ENCODE data around the gene AATF. TPM values are rescaled to one million over a fixed set of nuclear protein-coding genes. Genes with fewer than 3 reads are reported as not detected.

Gene AATF
- total RNA-seq, 1 experiment from 2014 or later = 65.6 TPM

DNA sequence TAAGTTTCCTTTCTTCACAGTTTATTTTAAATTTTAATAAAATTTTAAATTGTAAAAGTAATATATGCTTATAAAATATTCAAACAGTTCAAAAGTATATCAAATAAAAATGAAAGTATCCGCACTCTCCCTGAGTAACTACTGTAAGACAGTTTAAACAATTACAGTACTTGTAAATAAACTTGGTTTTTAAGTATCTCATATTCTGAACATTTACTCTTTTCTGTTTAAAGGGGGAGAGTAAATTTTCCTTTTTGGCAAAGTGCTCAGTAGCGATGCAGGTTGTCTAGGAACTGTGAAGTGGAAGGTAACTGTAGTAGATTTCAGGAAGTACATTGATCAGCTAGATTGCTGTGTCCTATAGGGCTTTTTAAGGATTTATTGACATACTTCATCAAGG lies 28.8 kb downstream of the AATF start:
- DNase-seq (ENCODE audit: low spot score) = no peak

DNA sequence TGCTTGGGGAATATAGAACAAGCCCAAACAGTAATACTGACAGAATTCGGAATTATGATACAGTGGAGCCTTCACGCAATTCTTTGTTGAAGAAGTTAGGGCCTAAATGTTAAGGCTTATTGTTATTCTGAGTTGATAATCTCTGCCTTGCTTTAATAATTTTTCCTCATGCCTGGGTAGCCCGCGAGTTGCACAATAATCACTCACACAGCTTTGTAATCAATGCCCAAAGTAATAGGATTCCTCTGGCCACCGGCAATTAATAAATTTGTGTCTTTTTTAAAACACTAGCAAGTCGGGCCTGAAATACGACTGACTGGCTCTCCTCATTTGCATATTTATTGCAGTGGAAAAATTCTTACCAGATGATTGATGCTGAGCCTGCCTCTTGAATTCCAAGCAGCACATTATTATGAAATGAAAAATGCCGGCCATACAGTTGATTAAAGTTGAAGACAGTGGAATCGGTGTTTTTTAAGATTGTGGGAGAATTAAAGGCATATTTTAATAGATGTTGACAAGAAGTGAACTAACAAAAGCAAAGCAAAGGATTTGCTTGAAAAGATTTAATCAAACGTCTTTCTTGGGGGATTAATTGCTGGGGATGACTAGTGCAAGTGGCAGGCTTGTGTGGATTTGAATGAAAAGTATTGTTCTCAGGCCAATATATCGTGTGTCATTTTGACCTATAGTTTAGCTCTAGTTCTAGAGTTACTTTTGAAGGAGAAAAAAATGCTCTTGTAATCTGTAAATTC lies 30.2 kb downstream of the AATF start:
- peak; percentile 43 for DNase-seq (ENCODE audit: low spot score)

DNA sequence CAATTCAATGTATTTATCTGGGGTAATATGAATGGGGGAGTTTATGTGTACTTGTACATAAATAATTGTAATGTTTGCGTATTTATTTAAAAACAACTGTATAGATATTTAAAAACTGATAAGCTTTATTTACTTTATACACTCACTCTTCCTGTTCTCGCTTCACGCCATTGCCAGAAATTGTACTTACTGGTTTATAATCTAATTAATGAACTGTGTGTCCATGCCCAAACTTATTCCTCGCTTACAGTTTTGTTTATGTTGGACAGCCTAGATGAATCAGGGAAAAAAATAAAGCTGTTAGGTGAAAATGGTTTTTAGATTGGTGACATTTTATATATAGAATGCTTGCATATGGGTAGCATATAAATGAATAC lies 30.8 kb downstream of the AATF start:
- no peak for DNase-seq (ENCODE audit: low spot score)

DNA sequence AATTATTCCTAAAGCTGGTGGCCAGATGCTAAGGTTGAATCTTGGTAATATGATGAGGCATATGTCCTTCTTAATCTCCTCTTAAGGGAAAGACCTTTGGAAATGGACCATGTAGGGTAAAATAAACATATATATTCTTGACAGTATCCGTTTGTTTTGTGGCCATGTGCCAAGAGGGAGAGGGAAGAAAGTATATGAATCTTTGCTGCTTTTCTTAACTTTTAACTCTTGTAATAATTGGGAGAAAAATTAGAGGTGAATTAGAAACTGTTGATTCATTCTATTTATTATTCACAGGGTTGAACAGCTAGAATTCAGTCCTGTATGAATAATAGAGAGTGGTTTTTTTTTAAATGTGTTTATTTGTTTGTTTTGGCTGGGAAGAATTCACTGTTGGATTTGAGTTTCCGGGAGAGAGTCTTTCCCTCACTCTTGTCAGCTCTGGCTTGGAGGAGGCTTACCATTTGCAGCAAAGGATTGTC lies 31.6 kb downstream of the AATF start:
- peak; percentile 39 for DNase-seq (ENCODE audit: low spot score)

DNA sequence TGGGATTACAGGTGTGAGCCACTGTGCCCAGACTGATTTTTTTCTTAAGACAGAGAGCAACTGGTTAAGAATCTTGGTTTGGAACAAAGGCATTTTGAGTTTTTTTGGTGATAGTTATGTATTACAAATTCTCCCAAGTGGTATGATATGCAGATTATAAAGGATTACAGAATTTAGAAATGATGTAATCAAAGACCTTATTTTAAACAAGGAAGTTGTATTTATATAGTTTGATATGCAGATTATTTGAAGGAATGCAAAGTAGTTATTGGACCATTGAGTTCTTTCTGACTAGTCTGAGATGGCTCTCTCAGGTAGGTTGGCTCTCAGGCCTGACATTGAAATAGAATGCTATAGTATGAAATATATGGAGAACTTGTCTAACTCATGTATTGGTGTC lies 34.9 kb downstream of the AATF start:
- no peak for DNase-seq (ENCODE audit: low spot score)

DNA sequence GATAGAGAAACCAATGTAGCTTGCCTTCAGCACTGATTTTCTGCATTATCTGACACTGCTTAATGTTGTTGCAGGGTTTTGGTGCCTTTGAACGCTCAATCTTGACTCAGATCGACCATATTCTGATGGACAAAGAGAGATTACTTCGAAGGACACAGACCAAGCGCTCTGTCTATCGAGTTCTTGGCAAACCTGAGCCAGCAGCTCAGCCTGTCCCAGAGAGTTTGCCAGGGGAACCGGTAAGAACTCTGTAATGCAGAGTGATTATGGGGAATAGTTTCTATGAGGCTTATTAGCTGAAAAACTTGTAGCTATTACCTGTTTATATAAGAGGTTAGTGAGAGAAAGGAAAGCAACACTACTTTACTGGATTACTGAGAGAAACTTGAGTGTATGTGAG lies 40.4 kb downstream of the AATF start:
- no peak for DNase-seq (ENCODE audit: low spot score)

DNA sequence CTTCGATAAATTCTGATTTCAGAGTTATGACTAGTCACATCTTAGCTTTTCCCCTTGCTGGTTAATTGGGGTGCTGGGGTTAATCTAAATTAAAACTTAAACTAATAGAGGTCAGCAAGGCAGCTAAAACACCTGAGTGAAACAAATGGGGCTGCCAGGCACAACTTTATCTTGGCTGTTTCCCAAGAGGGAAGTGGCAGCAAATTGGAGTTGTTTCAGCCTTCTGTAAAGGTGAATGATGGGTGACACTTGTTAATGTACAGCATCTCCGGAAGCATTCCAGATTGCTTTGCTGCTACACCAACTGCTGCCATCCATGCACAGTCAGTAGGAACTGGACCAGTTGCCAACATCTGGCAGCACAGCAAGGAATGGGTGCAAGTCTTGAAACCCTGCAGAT lies 43.9 kb downstream of the AATF start:
- no peak for DNase-seq (ENCODE audit: low spot score)

DNA sequence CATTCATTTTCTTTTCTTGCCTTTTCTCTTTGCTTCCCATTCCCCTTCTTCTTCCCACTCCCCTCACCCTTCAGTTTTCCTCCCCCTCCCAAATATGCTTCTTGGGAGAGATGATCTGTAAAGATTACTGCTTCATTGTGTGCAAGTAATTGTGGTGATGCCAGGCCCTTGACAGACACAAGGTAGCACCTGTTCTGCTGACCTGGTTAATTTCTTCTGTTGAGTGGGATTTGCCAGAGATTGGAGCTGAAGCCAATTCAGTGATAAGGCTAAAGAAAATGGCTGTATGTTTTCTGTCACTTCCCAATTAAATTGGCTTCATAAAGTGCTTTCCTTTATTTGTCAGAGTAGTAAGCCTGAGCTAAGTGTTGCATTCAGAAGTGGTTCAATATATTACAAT lies 44.5 kb downstream of the AATF start:
- DNase-seq (ENCODE audit: low spot score) = no peak

DNA sequence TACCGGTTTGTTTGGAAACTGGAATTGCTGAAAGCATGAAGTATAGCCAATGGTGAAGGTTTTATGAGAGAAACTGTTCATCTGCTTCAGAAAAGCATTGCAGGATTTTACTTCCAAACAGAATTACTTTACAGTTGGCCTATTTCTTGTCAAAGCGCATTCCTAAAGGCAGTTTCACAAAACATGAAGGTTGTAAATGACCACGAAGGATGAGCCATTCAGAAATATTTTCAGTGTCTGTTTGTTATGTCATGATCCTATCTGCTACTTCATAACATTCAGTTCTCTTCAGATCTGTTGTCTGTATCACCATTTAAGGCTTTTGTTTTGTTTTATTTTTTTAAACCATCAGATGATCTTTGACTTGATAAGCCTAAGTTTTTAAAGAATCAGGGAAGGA lies 45.7 kb downstream of the AATF start:
- no peak for DNase-seq (ENCODE audit: low spot score)

DNA sequence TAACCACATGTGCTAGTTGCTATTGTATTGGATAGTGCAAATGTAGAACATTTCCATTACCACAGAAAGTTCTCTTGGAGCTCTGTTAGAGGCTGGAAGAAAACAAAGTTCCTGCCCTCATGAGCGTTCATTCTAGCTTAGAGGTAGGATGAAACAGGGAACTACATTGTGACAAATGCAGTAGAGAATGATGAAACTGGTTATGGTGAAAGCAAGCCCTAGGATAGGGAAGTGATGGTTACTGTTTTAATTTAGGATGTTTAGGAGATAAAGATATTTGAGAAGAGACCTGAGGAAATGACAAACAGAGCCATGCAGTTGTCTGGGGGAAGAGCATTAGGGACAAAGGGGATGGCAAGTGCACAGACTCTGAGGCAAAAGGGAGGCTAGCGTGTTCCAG lies 50.7 kb downstream of the AATF start:
- DNase-seq (ENCODE audit: low spot score) = no peak

DNA sequence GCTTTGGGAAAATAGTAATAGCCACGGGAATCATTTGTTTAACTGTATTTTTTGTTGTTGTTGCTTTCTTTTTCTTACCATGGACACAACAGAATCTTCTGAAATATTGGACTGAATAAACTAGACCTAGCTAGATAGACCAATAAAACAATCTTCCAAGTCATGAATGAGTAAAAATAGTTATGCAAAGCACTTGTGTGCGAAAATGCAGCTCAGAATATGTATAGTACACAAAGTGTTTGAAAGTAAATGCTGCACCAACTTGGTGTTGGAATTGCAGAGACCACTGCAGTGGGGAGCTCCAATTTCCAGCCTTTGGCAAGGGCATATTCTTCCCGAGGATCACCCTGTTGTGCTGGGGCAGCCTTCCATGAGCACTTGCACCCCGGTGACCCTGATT lies 68.0 kb downstream of the AATF start:
- DNase-seq (ENCODE audit: low spot score) = no peak

DNA sequence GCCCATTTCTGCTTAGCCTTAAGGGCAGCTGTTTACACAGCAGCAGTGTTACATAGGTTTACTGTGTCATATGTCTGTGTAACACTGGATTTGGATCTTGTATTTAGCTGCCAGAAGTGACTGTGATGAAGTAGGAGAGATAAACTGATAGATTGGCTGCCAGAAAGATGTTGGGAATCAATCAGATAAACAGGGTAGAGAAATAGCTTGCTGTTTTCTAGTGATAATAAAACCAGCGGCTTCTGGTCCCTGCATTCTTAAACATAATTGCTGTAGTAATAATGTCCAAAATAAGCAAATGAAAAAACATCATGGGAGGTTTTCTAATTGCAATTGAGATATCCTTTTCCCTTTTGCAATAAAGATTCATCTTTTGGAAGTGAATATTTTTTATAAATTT lies 68.7 kb downstream of the AATF start:
- no peak for DNase-seq (ENCODE audit: low spot score)

DNA sequence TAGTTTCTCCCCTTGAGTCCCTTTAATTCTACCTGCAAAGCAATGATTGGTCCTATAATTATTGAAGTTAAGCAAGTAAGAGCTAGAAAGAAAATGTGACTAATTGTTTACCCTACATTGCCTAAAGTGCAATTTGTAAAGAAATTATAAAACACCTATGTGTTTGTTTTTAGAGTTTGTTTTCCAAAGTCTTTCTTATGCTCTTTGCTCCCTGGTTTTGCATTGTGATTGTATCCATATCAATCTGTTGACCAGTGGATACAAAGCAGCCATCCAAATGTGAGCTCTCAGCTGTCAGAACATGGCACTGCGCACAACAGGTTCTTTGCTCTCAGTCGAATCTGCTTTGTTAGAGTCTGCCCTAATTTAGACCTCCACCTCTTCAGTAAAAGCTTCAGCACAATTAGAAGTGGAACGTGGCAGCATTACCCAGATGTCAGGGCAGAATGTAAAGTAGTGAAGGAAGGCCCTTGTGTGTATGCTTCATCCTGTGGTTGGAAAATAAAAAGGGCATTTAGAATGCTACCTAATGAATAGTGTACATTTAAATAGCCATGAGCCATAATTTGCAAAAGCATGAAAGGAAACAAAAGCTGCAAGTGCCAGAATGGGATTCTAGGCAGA lies 70.5 kb downstream of the AATF start:
- DNase-seq (ENCODE audit: low spot score) = no peak

DNA sequence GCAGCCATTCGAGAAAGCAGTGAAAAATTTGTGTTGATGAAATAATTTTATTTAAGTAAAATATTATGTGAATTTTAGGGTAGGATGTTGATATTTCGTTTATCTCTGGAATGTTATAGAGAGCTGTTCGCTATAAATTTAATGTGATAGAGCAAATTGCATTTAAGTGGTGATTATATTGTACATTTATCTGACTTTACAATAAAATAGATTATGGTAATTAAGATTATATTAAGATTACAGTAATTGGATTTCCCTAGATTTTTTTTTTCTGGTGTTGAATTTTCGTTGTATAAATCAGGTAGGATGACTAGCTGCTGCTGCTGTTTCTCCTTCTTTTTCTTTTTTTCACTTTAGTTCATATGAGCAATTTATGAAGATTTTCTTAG lies 71.0 kb downstream of the AATF start:
- DNase-seq (ENCODE audit: low spot score) = no peak

DNA sequence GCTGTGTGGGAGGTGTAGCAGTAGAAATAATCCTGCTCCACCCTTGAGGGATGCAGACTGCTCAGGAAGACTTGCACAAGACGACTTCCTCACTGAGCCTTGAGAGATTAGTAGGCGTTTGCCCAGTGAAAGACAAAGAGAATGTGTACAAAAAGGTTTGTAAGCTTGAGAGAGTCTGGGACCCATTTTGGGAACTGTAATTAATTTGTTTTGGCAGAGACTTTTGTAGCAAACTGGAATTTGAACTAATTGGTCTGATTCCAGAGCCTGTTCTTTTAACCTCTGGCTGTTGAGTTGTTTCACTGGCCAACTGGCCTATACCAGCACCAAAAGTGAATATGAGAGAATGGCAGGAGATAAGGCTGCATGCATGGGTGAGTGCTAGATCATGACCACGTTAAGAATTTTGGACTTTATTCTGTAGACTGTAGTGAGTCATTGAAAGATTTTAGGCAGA lies 75.5 kb downstream of the AATF start:
- DNase-seq (ENCODE audit: low spot score) = peak; percentile 43

DNA sequence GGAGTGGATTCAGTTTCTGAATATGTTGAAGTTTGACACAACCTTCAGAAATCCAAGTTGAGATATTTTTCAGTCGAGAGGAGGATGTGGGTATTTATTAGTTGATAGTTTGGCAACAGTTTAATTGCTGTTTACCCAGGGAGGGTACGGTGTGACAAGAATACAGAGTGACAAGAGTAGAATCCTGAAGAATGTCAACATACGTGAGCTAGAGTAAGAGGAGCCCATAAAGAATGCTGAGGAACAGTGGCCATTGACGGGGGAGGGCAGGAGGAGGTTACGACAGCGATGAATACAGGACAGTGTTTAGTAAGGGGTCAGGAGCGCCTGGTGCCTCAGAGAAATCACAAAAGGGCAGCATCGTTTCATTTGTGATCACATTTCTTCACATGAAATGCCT lies 76.5 kb downstream of the AATF start:
- peak; percentile 74 for DNase-seq (ENCODE audit: low spot score)

DNA sequence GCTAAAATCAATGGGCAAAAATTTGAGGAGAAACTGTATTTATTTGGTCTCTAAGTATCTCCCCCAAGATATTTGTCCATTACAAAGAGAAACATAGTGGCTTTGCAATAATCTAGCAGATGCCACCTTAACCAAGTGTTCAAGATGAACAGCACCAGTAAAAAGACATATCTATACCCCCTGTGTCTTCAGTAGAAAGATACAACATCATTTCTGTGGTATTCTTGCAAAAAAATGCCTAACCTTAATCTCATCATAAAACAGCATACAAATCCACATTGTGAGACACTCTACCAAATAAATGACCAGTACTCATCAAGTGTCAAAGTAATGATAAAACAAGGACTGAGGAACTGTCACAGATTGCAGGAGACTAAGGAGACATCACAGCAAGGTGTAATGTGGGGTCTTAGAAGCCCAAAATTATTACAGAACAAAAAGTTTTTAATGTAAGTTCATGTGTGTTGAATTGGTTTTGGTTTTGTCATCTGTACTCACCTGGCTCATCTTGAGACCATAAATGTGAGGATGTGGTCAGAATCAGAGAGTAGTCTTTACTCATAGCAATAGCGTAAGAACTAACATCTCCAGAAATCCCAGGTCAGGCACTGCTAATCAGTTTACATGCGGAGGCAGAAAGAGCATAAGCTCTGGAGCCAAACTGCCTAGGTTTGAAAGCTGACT lies 77.2 kb downstream of the AATF start:
- no peak for DNase-seq (ENCODE audit: low spot score)

DNA sequence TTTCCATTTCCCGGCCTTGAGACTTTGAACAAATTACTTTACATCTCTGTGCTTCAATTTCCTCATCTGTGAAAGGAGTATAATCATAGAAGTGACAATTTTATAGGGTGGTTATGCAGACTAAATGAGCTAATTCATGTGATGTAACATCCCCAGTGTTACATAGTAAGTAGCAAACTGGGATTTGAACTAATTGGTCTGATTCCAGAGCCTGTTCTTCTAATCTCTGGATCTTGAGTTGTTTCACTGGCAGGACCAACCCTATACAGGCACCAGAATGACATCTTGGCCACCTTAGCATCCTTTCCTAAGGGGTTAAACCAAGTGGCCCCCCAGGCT lies 77.7 kb downstream of the AATF start:
- DNase-seq (ENCODE audit: low spot score) = no peak

DNA sequence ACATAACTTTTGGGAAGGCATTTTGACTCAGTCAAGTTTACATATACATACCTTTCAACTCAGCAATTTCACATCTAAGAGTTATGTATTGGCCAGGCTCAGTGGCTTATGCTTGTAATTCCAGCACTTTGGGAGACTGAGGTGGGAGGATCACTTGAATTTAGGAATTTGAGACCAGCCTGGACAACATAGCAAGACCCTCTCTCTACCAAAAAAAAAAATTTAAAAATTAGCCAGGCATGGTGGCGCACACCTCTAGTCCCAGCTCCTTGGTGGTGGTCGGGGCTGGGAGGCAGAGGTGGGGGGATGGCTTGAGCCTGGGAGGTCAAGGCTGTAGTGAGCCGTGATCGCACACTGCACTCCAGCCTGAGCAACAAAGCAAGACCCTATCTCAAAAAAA lies 79.3 kb downstream of the AATF start:
- no peak for DNase-seq (ENCODE audit: low spot score)

DNA sequence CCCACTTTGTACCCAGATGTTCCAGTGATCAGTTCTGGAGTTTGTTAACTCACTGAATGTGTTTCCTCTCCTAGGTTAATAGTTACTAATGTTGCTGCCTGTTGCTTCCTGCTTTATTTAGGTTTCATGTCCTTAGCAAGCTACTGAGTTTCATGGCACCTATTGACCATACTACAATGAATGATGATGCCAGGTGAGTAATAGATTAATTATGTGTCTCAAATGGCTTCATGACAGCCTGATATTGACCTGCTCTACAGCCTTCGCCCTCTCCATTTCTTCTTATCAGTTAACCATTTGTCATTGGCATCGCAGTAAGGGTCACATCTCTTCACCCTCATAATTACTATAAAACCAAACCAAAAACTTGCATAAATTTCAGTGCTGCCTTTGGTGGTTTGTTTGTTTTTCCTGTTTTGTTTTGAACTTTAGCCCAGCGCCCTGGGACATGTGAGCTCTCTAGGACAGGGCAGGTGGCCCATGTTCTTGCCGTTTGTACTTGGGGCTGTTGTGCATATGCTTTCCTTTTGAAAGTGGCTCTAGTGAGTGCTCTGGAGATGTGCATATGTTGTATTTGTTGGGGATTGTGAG lies 82.8 kb downstream of the AATF start:
- DNase-seq (ENCODE audit: low spot score) = no peak

DNA sequence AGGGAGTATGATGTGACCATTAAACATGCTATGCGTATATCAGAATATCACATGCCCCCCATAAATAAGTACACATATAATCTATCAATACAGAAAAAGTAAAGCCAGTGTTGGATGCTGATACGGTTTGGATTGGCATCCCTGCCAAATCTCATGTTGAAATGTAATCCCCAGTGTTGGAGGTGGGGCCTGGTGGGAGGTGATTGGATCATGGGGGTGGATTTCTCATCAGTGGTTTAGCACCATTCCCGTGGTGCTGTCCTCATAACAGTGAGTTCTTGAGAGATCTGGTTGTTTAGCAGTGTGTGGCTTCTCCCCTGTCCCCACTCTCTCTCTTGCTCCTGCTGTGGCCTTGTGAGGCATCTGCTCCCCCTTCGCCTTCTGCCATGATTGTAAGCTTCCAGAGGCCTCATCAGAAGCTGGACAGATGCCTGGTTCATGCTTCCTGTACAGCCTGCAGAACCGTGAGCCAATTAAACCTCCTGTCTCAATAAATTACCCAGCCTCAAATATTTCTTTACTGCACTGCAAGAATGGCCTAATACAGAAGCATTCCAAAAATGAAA lies 88.9 kb downstream of the AATF start:
- DNase-seq (ENCODE audit: low spot score) = no peak

DNA sequence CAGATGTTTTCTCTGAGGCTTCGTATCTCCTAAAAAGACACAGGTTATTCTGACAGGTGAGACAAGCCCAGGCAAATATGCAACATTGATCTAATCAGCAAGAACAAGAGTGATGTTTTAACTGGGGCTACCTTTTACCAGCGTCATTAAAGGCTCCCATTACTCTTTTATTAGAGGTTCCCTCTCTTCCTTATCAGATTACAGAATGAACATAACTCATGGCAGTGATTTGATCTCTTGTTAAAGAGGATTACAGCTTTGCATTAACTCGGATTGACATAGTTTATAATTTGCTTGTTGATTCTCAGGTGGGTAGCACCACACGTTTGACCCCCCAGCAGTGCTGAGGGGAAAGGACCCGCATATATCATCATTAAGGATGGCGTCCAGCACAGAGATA lies 90.5 kb downstream of the AATF start:
- no peak for DNase-seq (ENCODE audit: low spot score)

Measured in HT-29 (cell line).